Measurements from ENCODE around the gene CORO2B. TPM values are rescaled to one million over a fixed set of nuclear protein-coding genes. Genes with fewer than 3 reads are reported as not detected.

Gene CORO2B
- total RNA-seq, 1 donor from 2014 or later: 16.3 TPM

DNA sequence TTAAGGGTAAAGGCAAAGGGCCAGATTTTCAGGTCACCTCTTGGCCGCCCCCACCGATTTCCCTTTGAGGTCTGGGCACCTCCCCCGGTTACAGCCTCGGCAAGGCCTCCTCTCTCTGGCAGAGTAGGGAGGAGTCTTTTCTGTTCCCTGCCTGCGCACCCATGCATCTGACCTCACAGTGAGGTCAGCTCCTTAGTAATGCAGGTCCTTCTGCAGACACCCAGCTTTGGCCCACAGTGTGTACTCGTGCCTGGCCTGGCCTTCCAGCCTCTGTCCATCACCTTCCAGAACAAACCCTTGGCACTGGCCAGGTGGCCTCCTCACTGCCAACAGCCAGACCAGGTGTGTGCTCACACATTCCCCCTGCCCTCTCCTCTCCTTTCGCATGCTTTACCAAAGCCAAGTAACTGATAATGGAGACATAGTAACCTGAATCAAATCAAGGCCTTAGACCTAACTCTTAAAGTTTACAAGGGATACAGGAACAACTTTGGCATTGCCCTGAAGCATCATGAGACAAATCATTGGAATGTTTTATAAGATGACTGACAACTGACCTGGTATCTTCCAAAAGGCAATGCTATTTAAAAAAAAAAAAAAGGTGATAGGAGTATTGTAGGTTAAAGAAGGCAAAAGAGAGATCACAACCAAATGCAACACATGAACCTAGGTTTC, 61.3 kb downstream of the CORO2B start:
- no peak for DNase-seq
- Mint-ChIP-seq H3K27me3 (ENCODE audit: unreplicated experiment) (peaks cover 4% of the 10 kb centered on the region), H3K36me3 (ENCODE audit: unreplicated experiment) (no peaks in the 10 kb centered on the region), H3K9me3 (ENCODE audit: unreplicated experiment) (peaks cover 4% of the 10 kb centered on the region), H3K27ac (ENCODE audit: unreplicated experiment) (no peak overlapping the region), H3K4me3 (ENCODE audit: unreplicated experiment) (no peak overlapping the region), H3K4me1 (ENCODE audit: low read depth, unreplicated experiment) (peaks cover 40% of the 10 kb centered on the region)
- TF ChIP-seq, protein P1, sequence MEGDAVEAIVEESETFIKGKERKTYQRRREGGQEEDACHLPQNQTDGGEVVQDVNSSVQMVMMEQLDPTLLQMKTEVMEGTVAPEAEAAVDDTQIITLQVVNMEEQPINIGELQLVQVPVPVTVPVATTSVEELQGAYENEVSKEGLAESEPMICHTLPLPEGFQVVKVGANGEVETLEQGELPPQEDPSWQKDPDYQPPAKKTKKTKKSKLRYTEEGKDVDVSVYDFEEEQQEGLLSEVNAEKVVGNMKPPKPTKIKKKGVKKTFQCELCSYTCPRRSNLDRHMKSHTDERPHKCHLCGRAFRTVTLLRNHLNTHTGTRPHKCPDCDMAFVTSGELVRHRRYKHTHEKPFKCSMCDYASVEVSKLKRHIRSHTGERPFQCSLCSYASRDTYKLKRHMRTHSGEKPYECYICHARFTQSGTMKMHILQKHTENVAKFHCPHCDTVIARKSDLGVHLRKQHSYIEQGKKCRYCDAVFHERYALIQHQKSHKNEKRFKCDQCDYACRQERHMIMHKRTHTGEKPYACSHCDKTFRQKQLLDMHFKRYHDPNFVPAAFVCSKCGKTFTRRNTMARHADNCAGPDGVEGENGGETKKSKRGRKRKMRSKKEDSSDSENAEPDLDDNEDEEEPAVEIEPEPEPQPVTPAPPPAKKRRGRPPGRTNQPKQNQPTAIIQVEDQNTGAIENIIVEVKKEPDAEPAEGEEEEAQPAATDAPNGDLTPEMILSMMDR (IDR thresholded peaks at IDR 0.05; ENCODE audit: partially characterized antibody, unreplicated experiment): no peak

DNA sequence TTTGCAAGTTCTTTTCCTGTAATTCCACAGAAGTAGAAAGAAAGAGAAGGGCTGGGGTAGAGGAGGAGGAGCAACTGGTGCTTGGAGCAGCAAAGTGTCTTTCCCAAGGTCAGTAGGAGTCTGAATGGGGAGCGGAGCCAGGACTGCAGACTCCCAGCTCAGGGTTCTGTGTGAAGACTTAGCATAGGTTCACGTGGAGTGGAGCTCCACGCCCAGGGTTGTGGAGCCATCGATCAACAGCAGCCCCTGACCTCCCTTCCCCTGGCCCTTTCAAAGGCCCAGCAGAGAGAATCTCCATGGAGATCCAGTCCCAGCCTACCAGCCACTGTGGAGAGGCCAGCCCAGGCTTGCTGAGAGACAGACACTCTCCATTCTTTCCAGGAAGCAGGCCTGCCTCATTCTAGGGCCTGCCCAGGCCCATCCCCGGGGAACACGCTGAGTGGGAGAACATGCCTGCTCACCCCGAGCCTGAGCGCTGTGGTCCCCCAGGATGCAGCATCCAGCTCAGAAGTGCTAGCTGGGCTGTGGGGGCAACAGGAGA, 62.1 kb downstream of the CORO2B start:
- no peak for DNase-seq
- H3K27me3 Mint-ChIP-seq (ENCODE audit: unreplicated experiment): peaks cover 4% of the 10 kb centered on the region
- H3K9me3 Mint-ChIP-seq (ENCODE audit: unreplicated experiment): peaks cover 4% of the 10 kb centered on the region
- H3K36me3 Mint-ChIP-seq (ENCODE audit: unreplicated experiment): no peaks in the 10 kb centered on the region
- H3K4me3 Mint-ChIP-seq (ENCODE audit: unreplicated experiment): no peak overlapping the region
- no peak overlapping the region for H3K27ac Mint-ChIP-seq (ENCODE audit: unreplicated experiment)
- TF ChIP-seq, protein P1 (IDR thresholded peaks at IDR 0.05; ENCODE audit: partially characterized antibody, unreplicated experiment): no peak
- peaks cover 37% of the 10 kb centered on the region for H3K4me1 Mint-ChIP-seq (ENCODE audit: low read depth, unreplicated experiment)

DNA sequence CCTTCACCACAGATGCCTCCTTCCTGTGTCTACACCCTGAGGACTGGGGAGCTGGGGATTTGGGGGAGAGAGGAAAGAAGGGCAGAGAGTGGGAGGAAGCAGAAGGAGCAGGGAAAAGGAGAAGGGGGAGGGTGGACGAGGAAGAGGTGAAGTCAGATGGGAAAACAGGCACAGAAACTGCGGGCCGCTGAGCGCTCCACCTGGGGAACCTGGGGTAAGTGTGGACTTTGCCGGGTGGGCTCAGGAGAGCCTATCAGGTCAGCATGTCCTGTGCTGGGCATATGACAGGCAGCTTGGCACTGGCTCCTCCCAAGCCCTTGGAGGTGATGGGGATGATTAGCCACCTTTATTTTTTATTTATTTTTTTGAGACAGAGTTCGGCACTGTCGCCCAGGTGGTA, 62.6 kb downstream of the CORO2B start:
- Mint-ChIP-seq H3K9me3 (ENCODE audit: unreplicated experiment) (peaks cover 2% of the 10 kb centered on the region), H3K27ac (ENCODE audit: unreplicated experiment) (no peak overlapping the region), H3K4me3 (ENCODE audit: unreplicated experiment) (no peak overlapping the region), H3K36me3 (ENCODE audit: unreplicated experiment) (no peaks in the 10 kb centered on the region), H3K4me1 (ENCODE audit: low read depth, unreplicated experiment) (peaks cover 33% of the 10 kb centered on the region), H3K27me3 (ENCODE audit: unreplicated experiment) (peaks cover 4% of the 10 kb centered on the region)
- TF ChIP-seq, protein P1 (IDR thresholded peaks at IDR 0.05; ENCODE audit: partially characterized antibody, unreplicated experiment): no peak
- DNase-seq: no peak

DNA sequence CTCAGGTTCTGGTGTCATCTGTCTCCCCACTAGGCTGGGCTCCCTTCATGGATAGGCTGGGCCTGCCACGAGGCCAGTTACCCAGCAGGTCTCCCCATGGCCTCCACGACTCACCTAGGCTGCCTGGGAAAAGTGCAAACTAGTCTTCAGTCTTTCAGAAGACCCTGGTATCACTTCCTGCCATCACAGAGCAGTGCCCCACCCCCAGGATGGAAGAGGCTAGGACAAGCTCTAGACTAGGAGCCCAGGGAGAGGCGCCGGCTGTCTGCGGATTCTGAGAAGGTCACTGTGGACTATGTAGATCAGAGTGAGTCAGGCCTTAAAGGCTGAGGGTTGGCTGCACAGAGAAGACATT, 63.7 kb downstream of the CORO2B start:
- H3K36me3 Mint-ChIP-seq (ENCODE audit: unreplicated experiment): no peaks in the 10 kb centered on the region
- peaks cover 4% of the 10 kb centered on the region for H3K9me3 Mint-ChIP-seq (ENCODE audit: unreplicated experiment)
- peaks cover 4% of the 10 kb centered on the region for H3K27me3 Mint-ChIP-seq (ENCODE audit: unreplicated experiment)
- H3K4me1 Mint-ChIP-seq (ENCODE audit: low read depth, unreplicated experiment): peaks cover 28% of the 10 kb centered on the region
- no peak for DNase-seq
- TF ChIP-seq, protein P1 (IDR thresholded peaks at IDR 0.05; ENCODE audit: partially characterized antibody, unreplicated experiment): no peak
- no peak overlapping the region for H3K27ac Mint-ChIP-seq (ENCODE audit: unreplicated experiment)
- no peak overlapping the region for H3K4me3 Mint-ChIP-seq (ENCODE audit: unreplicated experiment)

DNA sequence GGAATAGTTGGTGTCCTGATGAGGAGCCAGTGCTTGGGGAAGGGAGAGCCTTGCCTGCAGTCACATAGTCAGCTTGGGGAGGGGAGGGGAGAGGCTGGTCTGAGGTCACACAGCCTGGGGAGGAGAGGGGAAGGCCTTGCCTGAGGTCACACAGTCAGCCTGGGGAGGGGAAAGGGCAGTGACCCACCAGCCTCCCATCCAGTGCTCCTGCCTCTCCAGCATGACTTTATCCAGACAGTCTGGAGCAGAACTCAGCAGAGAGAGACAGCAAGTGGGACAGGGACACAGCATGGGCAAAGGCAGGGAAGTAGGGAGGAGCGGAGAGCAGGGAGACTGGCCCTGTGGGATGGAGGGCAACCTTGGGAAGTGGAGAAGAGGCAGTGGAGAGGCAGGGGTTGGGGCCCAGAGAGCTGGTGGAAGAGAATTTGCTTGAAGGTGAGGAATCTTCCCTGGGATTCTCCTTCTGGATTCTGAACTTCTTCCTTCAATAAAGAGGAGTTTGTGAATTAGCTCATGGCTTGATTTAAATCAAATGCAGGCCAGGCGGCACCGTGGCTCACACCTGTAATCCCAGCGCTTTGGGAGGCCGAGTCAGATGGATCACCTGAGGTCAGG, 64.5 kb downstream of the CORO2B start:
- Mint-ChIP-seq H3K4me1 (ENCODE audit: low read depth, unreplicated experiment) (peaks cover 24% of the 10 kb centered on the region), H3K4me3 (ENCODE audit: unreplicated experiment) (no peak overlapping the region), H3K9me3 (ENCODE audit: unreplicated experiment) (peaks cover 2% of the 10 kb centered on the region), H3K27me3 (ENCODE audit: unreplicated experiment) (peaks cover 4% of the 10 kb centered on the region), H3K27ac (ENCODE audit: unreplicated experiment) (no peak overlapping the region), H3K36me3 (ENCODE audit: unreplicated experiment) (no peaks in the 10 kb centered on the region)
- no peak for DNase-seq
- TF ChIP-seq, protein P1 (IDR thresholded peaks at IDR 0.05; ENCODE audit: partially characterized antibody, unreplicated experiment): no peak
